Measurements from ENCODE around the gene FNTB. TPM values are rescaled to one million over a fixed set of nuclear protein-coding genes. Genes with fewer than 3 reads are reported as not detected.

FNTB gene
- total and polyA plus RNA-seq, 2 of the 13 experiments (the other 11 are each of a cell fraction or from before 2014, with no cell fraction given), result 23.6 to 28.5 TPM

- TF ChIP-seq ZHX2 (IDR thresholded peaks at IDR 0.05; ENCODE audit: low read depth), result no peak
- TF ChIP-seq ZHX2 (CRISPR knock-in tag; IDR thresholded peaks at IDR 0.05; ENCODE audit: borderline replicate concordance), result no peak
- no peak for TF ChIP-seq ZNF772 (CRISPR knock-in tag; IDR thresholded peaks at IDR 0.05)
- no peak for TF ChIP-seq ZNF34 (CRISPR knock-in tag; IDR thresholded peaks at IDR 0.05; ENCODE audit: borderline replicate concordance)
- no peak for TF ChIP-seq ZNF282 (IDR thresholded peaks at IDR 0.05; ENCODE audit: partially characterized antibody)
- no peak for TF ChIP-seq NFIC (IDR thresholded peaks at IDR 0.05; ENCODE audit: low read length)
- TF ChIP-seq ZNF142 (CRISPR knock-in tag; IDR thresholded peaks at IDR 0.05), result no peak
Observed at GRCh38 chr14:64953310-64953654, 33.4 kb upstream of the FNTB start (continued).
